IPS-NIHi7 (cell line): Measurements from ENCODE around the gene DTNB.
A peak's percentile ranks its signal among the peaks of the same experiment; 100 is the strongest.

ENCODE experiments used
- DNase-seq: peaks from one replicate; pipeline ENCODE4 v3.0.0; 2012; ENCODE audit warnings: mixed read lengths; ENCODE audit errors: extremely low spot score

Gene DTNB

DNA sequence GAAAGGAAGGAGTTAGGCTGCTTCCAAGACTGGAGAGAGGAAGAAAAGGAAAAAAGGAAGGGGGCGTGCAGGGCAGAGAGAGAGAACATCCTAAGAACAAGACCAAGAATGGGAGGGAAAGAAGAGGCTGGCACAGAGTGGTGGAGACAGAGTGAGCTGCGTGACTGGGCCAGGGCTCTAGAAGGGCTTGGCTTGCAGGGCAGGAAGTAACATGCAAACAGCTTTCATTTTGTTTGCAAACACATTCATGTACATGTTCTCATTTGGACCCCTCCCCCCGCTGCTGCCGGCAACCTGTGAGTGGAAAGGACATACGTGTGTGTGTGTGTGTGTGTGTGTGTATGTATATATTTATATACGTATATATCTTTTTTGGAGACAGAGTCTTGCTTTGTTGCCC, 284.9 kb downstream of the DTNB start:
- DNase-seq = no peak

DNA sequence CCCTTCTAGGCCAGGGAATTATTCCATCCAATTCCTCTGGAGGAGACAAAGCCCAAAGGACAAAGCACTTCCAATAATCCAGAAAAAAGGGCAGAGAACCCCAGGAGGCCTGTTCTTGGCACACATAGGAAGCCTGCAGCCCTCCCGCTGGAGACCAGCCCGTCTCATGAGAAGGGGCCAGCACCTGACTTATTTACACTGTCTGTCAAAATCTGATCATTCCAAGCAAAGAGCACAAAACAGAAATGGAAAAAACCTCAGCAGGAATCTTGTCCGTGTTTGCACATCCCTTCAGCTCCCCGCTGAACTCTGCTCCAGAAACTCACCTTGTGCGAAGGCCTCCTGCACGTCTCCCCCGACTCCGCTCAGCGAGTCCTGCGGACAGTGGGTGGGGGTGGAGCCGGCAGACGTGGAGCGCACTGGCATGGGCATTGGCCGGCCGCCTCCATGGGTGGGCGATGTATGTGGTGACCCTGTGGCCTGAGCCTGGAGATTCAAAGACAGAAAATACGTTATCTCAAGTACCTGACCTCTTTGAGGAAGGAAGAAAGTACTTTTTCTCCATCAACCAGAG, 285.4 kb downstream of the DTNB start:
- DNase-seq = no peak

DNA sequence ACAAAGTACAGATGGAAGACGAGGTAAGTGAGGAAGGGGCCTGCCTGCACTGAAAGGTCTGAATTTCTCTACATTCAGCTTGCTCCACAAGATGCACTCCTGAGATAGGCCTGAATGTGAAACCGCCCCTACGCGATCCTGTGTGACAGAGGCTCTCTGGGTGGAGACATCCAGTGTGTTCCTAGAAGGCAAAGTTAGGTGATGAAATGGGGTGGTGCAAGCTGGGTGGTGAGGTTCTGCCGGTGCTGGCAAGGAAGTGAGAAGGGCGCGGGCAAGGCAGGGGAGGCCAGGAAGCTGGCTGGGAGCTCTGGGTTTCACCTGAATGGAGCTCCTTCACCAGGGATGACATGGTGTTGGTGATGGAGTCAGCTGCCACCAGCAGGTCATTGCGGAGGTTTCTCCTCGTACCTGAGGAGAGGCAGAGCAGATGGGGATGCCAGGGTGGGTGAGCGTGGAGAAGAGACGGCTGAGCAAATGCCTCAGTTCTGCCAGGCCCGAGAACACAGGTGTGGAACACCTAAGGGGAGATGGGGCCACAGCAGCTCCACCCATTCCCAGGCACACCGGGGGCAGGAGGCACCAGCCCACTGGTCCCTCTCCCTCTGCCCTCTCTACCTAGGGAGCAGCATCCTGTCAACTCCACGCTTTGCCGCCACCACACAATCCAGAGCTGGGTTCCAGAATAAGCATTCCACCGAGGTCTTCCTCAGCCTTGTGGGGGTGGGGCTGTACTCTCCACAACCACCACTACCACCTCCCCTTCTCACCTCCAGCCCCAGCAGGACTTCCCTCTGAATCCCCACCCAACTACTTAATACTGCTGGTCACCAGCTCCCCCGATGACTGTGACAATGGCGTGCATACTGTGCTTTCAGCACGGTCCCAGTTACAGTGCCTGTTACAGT, 286.2 kb downstream of the DTNB start:
- DNase-seq = no peak

DNA sequence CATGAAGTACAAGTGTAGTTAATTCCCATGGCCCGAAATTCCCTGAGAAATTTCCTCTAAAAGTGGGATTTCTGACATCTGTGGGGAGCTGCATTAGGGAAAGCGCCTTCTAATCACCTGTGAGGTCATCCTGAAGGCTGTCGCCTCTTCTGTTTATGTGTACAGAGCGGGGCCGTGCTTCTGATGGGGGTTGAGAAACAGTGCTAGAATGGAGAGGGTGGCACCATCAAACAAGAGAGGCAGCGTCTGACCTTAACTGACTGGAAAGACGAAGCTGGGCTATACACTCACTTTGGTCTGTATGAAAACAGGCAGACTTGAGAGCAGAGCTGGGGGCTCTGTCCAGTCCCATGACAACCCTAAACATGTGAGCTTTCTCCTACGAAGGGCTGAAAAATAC, 287.5 kb downstream of the DTNB start:
- no peak for DNase-seq

DNA sequence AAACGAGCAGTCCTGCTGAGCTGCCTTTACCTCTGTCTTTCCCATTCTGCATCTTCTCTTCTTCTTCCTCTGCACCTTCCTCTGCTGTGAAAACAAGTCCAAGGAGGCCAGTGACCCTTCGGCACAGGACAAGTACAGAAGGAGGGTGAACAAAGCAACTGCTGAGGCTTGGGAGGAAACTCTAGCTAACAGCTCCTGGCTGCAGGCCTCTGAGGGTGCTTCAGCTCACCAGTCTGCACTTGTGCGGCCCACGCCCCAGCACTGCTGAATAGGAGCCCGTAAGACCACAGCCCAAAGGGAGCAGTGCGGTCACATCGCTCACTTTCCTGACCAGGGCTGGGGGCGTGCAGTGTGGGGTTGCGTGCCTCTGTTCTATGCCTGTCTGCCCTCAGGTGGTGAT, 289.6 kb downstream of the DTNB start:
- no peak for DNase-seq

DNA sequence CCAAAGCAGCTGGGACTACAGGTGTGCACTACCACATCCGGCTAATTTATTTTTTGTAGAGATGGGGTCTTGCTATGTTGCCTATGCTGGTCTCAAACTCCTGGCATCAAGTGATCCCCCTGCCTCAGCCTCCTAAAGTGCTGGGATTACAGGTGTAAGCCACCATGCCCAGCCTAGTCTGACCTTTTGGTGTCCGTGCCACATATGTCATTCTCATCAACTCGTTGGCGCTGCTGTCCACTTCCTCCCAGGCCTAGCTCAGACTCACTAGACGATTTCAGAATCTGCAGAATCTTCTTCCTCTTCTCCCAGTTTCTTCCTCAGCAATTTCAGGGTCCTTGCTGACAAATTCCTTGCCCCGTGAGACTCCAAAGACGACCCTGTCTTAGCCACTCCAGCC, 291.9 kb downstream of the DTNB start:
- DNase-seq = no peak

DNA sequence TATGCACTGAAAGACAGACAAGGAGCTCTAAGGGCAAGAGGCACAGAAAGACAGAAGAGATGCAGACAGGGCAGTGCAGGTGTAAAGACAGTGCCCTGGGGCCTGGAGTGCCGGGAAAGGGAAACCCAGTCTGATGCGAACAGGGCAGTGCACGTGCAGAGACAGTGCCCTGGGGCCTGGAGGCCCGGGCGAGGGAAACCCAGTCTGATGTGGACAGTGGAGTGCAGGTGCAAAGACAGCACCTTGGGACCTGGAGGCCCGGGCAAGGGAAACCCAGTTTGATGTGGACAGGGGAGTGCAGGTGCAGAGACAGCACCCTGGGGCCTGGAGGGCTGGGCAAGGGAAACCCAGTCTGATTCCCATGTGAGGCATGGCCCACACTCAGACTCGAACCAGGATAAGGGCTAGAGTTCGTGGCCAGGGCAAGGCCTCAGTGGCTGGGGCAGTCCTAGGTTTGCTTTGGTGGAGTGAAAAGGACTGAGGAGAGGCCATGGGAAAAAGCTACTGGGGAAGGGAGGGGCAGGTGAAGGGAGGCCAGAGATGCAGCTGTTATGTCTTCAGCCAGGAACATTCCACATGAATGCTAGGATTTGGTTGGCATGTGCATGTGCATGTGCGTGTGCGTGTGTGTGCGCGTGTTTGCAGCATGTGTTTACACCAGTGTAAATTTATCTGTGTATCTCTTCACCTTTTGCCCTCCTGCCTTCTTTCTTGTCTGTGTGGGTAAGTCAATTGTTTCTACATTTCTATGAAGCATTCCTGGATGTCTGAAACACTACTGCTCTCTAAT, 292.6 kb downstream of the DTNB start:
- DNase-seq = no peak

DNA sequence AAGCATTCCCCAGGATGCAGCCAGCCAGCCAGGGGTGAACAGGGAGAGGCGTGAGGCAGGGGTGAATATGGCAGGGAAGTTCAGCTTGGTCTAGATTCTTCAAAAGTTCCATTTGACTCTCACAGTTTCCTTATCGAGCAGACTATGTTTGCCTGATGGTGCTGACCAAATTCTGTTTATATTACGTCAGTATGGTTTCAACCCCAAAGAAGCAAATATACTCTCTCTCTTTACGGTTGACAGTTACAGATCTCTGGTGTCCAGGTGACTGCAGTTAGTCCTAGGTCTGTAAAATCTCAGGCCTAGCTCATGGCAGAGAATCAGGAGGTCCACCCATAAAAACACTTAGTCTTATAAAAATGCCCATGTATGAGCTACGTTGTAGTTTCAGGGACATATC, 293.4 kb downstream of the DTNB start:
- DNase-seq = no peak

DNA sequence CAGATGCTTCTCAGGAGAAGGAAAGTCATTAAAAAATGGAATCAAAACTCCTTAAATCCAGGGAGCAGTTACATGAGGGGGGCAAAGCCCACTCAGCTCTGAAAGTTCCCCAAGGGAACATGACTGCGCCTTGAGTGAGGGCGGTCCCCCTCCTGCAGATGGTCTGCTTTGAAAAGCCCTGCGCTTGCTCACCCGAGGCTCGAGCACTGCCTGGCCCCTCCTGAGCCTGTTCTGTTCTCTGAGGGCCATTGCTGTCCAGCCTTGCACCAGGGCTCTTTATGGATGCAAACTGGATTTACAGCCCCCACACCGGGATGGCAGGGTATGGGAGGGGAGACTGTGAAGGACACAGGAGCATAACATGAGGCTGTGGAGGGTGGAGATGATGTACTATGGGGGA, 293.8 kb downstream of the DTNB start:
- DNase-seq = no peak

DNA sequence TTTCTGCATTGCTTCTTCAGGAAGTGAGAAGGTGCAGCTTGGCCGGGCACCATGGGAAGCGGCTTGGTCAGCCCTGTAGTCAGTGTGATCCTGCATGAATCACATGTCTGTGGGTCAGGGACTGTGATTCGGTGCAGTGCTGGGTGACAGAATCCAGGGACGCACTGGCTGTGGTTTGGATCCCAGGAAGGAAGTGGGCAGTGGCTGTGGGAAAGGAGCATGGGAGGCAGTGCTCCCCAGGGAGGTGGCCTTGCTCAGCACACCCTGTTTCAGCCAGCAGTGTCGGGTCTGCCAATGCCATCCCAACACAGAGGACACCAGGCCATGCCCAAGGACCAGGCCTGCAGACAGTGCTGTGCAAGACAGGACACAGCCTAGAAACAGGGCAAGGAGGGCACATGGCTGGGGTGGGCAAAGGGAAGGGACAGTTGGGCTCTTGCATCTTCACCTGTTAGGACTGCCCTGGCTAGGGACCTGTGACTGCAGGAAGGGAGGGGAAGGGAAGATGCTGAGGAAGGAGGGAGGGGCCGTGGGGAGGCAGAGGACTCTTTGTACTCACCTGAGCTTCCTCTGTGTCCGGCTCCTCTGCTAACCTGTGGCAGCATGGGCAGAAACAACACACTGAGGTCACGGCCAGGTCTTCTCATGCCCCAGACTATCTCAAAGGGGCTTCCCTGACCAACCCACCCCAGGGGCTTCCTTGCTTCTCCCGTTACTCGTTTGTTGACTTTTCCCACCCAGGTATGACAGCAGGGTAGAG, 294.5 kb downstream of the DTNB start:
- DNase-seq = no peak

DNA sequence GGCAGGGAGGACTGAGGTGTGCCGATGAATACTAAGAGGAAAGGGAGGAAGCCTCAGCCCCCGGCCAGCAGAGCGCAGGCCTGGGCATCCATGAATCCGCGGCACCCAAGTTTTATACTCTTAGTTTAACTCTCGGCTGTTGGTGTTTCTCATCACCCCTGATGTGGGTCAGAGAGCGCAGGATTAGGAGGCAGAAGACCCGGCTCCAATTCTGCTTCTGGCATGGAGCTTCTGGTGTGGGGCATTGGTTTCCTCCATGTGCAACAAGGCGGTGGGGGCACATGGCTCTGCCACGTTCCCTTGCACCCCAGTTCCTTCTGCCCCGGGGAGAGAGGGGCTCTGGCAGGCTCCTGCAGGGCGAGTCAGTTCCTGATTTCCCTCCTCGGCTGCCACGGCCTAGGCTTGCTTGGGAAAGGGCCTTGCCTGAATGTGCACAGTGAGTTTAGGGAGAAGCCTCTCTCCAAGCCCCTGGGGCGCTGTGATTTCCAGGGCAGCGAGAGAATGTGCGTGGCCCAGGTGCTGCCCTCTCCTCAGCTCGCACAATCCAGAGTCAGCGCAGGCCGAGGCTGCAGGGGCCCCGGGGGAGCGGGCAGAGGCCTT, 295.5 kb downstream of the DTNB start:
- no peak for DNase-seq

DNA sequence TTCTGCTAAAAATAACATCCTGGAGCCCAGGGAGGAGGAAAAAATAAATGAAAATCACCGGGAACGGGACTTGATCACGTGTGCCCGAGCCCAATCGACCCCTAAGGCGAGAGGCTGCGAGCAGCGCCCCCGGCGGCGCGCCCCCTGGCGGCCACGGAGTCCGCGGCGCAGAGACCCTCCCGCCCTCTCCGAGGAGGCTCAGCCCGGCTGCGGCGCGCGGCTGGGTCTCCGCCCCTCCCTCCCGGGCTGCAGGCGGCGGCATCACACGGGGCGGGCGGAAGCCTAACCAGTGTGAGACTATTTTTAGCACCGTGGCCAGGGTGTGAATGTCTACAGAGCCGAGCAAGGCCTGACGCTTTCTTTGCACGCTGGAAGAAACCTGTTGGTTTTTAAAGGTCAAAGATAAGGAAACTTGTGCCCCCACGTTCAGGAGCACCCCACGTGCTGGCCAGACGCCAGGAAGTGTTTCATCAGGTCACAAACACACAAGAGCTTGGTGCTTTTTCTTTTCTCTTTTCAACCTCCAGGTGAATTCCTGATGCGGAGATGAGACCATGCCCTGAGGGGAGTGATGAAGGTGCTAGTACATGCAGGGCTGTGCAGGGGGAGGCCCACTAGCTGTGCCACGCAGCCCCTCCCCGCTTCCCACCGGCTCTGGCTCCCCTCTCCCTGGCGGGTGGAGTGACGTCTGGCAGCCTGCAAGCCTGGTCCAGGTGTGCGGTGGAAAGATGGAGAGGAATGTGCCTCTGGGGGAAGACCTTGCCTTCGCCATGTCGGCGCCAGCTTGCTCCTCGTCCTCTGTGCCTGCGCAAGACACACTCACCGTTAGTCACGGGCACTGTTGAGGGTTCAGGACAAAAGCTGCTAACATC, 296.4 kb downstream of the DTNB start:
- peak; percentile 97 for DNase-seq

DNA sequence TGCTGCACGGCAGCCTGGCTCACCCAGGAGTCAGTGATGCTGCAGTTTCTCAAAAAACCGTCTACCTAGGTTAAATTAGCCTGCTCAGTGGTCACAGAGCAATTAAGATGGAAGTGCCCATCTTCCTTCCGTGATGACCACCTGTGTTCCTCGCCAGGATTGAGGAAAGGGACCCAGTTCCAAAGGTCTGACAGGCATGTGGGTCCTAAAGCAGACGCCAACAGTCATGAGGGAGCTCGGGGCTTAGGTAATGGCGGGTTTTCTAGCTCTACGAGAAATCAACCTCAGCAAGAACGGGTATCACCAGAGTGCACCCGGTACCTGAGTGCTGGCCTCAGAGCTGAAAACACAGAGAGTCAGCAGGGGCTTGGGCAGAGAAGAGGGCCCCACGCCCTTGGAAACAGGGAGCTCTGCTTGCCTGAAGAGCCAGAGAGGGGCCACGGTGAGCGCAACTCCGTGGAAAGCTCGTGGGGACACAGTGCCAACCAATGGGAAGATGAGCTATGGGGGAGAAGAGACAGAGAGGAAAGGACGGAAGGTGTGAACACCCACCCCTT, 297.3 kb downstream of the DTNB start:
- no peak for DNase-seq

DNA sequence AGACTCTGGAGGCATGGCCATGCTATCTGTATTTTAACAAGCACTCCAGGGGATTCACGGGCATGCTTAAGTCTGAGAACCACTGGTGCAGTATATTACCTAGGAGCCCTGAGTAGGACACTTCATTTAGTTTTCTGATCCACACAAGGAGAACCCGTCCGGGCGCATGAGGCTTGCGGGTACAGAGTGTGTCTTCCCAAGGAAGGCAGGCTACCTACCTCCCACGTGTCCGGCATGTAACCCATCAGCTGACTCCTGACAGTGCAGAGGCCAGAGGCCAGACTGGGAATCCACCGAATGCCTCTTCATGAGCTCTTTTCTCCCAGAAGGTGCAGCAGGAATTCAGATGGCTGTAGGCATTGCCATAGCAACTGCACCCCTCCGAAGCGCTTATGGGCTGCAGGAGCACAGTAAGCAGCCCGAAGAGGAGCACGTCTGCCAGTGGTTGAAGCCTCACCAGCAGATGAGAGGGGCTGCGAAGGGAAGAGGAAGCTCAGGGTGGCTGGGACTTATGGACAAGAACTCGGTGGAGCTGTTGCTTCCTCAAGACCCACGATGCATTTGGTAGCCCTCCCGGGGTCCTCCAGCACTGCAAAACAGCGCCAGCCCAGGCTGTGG, 297.9 kb downstream of the DTNB start:
- no peak for DNase-seq

DNA sequence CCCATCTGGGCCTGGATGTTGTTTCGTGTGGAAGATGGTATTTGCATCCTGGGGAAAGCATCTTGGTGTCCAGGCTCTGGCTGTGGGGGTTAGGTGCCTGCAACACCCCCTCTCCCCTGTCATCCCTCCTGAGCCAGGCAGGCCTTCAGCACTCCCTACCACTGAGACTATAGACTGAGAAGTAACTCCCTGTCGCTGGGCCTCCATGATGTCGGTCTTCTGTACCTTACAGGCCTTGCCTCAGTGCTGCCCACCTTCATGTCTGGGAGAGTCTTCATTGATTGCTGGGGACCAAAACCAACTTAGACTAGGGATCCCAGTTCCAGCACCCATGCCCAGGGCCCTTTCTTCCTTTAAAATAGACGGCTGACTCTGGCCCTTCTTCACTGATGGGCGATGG, 298.6 kb downstream of the DTNB start:
- DNase-seq = no peak

DNA sequence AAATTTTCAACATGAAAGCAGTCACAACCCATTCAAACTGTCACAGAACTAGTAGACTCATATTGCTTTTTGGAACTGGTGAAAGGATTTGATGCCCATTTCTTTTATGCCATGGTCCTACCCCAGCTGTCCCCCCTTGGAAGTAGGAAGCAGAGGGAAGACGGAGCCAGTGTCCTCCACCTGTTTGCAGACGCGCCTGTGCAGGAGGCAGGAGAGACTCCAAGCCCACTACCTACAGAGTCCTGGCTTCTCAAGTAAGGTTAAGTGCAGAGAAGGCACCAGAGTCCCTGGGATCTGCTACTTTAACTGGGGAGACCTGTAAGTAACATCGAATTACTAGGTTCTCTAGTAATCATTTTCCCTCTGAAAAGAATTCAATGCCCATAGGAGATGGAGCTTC, 299.0 kb downstream of the DTNB start:
- no peak for DNase-seq

DNA sequence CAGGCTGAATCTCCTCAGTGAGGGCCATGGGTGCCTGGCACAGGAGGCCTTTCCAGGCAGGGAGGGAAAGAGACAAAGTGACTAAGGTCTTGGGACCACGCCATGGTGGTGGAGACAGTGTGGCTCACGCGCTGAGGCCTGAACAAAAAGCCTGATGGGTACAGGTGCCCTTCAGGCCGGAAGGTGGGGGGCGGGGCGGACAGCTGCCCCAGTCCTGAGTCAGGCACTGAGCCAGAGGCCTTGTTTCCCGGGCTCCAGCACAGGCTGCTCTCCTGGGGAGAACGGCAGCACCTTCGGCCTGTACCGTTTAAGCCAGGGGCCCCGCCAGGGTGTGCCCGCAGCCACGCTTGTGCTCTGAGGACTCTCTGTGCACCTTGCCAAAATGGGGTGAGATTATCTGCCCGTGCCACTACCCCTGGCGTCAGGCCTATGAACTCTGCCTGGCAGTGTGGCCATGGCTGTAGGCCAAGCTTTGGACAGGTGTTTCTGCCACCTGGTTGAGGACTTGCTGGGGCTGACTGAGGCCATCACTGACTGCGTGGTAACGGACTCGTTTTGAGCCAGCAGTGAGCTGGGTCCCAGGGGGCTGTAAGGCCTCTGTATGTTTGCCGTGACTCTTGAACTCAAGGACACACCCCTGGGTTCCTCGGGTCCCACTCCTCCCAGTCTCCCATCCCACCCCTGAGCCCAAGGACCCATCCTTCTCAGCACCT, 300.0 kb downstream of the DTNB start:
- no peak for DNase-seq

DNA sequence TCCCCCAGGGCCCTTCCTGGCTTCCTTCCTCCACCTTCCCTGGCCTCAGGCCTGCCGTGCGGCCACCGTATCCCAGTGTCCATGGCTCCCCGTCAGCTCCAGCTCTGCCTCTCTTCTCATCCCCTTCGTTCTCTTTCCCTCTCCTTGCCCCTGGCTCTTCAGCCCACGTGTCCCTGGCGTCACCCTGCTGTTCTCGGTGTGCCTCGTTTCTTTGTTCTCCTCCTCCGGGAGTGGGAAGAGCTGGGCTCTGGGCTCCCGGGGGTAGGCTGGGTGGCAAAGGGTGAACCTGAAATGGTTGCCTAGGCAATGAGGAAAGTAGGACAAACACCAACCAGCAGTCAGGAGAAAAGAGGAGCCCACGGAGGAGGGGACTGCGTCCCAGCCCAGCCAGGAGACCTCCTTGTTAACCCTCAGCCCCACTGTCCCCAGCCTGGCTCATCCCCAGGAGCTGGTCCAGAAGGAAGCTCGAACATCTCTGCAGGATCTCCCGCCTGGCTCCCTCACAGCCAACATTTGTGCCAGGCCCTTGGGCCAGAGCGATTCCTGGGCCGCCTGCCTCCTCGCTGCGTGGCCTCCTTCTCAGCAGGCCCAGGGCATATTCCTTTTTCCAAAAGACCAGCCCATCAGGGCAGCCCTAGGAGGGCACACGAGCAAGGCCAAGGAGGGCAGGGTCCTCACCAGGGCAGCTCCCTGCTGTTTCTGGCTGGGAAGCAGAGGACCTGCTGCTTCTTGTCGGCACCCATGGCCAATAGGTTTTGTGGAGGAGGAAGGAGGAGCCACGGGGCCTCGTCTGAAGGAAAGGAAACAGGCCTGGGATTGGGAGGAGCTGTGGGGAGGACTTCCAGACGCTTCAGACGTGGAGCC, 300.7 kb downstream of the DTNB start:
- no peak for DNase-seq
